ENCODE data around the gene PIK3CB. TPM values are rescaled to one million over a fixed set of nuclear protein-coding genes. Genes with fewer than 3 reads are reported as not detected.

PIK3CB gene
- total RNA-seq, 2 experiments from 2014 or later: 23.0 to 26.4 TPM

- Mint-ChIP-seq H3K4me1 (ENCODE audit: low read depth) (no peaks in the 10 kb centered on the region), H3K27ac (no peak overlapping the region), H3K36me3 (ENCODE audit: low read depth) (peaks cover 86% of the 10 kb centered on the region), H3K9me3 (peaks cover 5% of the 10 kb centered on the region), H3K27me3 (no peaks in the 10 kb centered on the region), H3K4me3 (no peak overlapping the region)
- no peak overlapping the region for H3K4me3 ChIP-seq (ENCODE audit: low read length)
- no peak for TF ChIP-seq CTCF (IDR thresholded peaks at IDR 0.05)
- no peaks in the 10 kb centered on the region for H3K27me3 ChIP-seq (ENCODE audit: control insufficient read depth in 1 of 2, insufficient read depth in 2 of 2, low read length in 2 of 2)
- DNase-seq (no peak), ATAC-seq (ENCODE audit: poor library complexity) (no peak)
- peaks cover 8 to 15% of the 10 kb centered on the region in 2 experiments for H3K9me3 ChIP-seq (ENCODE audit: control insufficient read depth in 1 of 2, insufficient read depth in 1 of 2, low read length in 2 of 2)
- intact Hi-C loops (cut with DNase I, micrococcal nuclease): no loop called here
- POLR2A ChIA-PET: no interaction called here
- H3K36me3 ChIP-seq (ENCODE audit: insufficient read depth, low read length): peaks cover 53% of the 10 kb centered on the region
- no peaks in the 10 kb centered on the region for H3K4me1 ChIP-seq (ENCODE audit: insufficient read depth, low read length)
- H3K27ac ChIP-seq (ENCODE audit: low read depth in 1 of 2, low read length in 2 of 2): no peak overlapping the region
- CTCF ChIA-PET: interaction anchor here (2.5 kb wide), 1 partner anchor 245 kb away, joined by 9 read pairs; no protein-coding TSS in a partner anchor
Measured at GRCh38 chr3:138678086-138678485, 156.6 kb downstream of the PIK3CB start.

- no peaks in the 10 kb centered on the region for H3K4me1 ChIP-seq (ENCODE audit: insufficient read depth, low read length)
- CTCF ChIA-PET: no interaction called here
- Mint-ChIP-seq H3K27me3 (no peaks in the 10 kb centered on the region), H3K27ac (no peak overlapping the region), H3K4me3 (no peak overlapping the region), H3K4me1 (ENCODE audit: low read depth) (no peaks in the 10 kb centered on the region), H3K9me3 (peaks cover 5% of the 10 kb centered on the region), H3K36me3 (ENCODE audit: low read depth) (peaks cover 91% of the 10 kb centered on the region)
- ATAC-seq (ENCODE audit: poor library complexity): no peak
- POLR2A ChIA-PET: no interaction called here
- intact Hi-C loops (cut with DNase I, micrococcal nuclease): no loop called here
- H3K9me3 ChIP-seq (ENCODE audit: control insufficient read depth in 1 of 2, insufficient read depth in 1 of 2, low read length in 2 of 2): peaks cover 8 to 15% of the 10 kb centered on the region in 2 experiments
- no peak for DNase-seq
- H3K27ac ChIP-seq (ENCODE audit: low read depth in 1 of 2, low read length in 2 of 2): no peak overlapping the region
- TF ChIP-seq CTCF (IDR thresholded peaks at IDR 0.05): no peak
- H3K4me3 ChIP-seq (ENCODE audit: low read length): no peak overlapping the region
- H3K36me3 ChIP-seq (ENCODE audit: insufficient read depth, low read length): peaks cover 40% of the 10 kb centered on the region
- H3K27me3 ChIP-seq (ENCODE audit: control insufficient read depth in 1 of 2, insufficient read depth in 2 of 2, low read length in 2 of 2): no peaks in the 10 kb centered on the region
Measured at GRCh38 chr3:138675393-138675792, 159.3 kb downstream of the PIK3CB start.

GRCh38 chr3:138673641-138674530 is 160.8 kb downstream of the PIK3CB start:
- peaks cover 51% of the 10 kb centered on the region for H3K36me3 ChIP-seq (ENCODE audit: insufficient read depth, low read length)
- Mint-ChIP-seq H3K4me1 (ENCODE audit: low read depth) (no peaks in the 10 kb centered on the region), H3K4me3 (no peak overlapping the region), H3K27ac (no peak overlapping the region), H3K36me3 (ENCODE audit: low read depth) (peaks cover 97% of the 10 kb centered on the region), H3K9me3 (peaks cover 5% of the 10 kb centered on the region), H3K27me3 (no peaks in the 10 kb centered on the region)
- intact Hi-C loops (cut with DNase I, micrococcal nuclease): no loop called here
- ChIA-PET CTCF (no interaction called here), POLR2A (no interaction called here)
- H3K9me3 ChIP-seq (ENCODE audit: control insufficient read depth in 1 of 2, insufficient read depth in 1 of 2, low read length in 2 of 2): peaks cover 8 to 15% of the 10 kb centered on the region in 2 experiments
- no peaks in the 10 kb centered on the region for H3K4me1 ChIP-seq (ENCODE audit: insufficient read depth, low read length)
- H3K4me3 ChIP-seq (ENCODE audit: low read length): no peak overlapping the region
- TF ChIP-seq CTCF (IDR thresholded peaks at IDR 0.05): no peak
- DNase-seq (no peak), ATAC-seq (ENCODE audit: poor library complexity) (no peak)
- no peaks in the 10 kb centered on the region for H3K27me3 ChIP-seq (ENCODE audit: control insufficient read depth in 1 of 2, insufficient read depth in 2 of 2, low read length in 2 of 2)
- no peak overlapping the region for H3K27ac ChIP-seq (ENCODE audit: low read depth in 1 of 2, low read length in 2 of 2)
